Coronary artery (tissue), 2 donors: ENCODE results near the gene SNX9.

Experiments
- DNase-seq: peaks from one replicate; pipeline ENCODE4 v3.0.0-alpha.2; 2017; ENCODE audit warnings: low spot score
- H3K27ac ChIP-seq, 2 donors: fragments of 200-600 bp; sonication (generic); one replicate each; pipeline ENCODE4 v1.5.1; 2016 to 2019
- H3K4me3 ChIP-seq: fragments of 200-600 bp; sonication (generic); 2 replicates; pipeline ENCODE4 v1.5.1; 2016; ENCODE audit warnings: mild to moderate bottlenecking, moderate library complexity
- CTCF ChIP-seq: fragments of 200-600 bp; sonication (generic); IDR thresholded peaks from one replicate; pipeline ENCODE4 v1.5.1; 2019; ENCODE audit warnings: antibody characterized with exemption

Gene SNX9

DNA sequence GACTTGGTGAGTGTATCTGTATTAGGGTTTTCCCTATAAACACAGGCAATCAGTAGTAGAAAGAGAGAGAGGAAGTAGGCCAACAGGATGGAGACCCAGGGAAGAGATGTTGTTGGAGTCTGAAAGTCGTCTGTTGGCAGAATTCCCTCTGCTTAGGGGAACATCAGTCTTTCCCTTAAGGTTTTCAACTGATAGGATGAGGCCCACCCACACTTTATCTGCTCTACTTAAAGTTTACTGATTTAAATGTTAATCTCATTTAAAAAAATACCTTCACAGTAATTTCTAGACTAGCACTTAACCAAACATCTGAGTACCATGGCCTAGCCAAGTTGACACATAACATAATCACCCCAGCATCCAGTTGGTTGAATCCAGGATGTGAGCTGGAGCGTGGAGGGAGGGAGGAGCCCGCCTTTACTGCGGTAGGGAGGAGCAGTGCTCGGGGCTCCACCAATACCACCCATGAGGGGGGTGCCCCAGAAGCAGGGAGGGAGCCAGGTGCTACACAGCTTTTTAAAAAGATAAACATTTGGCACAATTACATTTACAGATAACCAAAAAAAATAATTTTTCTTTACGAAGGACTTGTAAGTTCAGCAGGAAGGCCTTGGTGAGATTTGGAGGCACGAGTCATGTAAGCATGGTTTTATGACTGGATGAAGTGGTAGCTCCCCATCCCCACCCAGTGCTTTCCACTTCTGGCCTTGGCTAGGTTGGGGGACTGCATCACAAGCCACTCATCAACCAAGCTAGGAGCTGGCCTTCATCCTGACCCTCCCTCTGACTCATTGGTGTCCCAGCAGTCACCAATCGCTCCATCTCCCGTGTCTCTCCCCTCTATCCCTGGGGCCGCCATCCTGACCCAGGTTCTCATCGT, 18.4 kb upstream of the SNX9 start:
- no peak overlapping the region for H3K4me3 ChIP-seq
- no peak overlapping the region for H3K27ac ChIP-seq
- no peak for TF ChIP-seq CTCF
- no peak for DNase-seq

DNA sequence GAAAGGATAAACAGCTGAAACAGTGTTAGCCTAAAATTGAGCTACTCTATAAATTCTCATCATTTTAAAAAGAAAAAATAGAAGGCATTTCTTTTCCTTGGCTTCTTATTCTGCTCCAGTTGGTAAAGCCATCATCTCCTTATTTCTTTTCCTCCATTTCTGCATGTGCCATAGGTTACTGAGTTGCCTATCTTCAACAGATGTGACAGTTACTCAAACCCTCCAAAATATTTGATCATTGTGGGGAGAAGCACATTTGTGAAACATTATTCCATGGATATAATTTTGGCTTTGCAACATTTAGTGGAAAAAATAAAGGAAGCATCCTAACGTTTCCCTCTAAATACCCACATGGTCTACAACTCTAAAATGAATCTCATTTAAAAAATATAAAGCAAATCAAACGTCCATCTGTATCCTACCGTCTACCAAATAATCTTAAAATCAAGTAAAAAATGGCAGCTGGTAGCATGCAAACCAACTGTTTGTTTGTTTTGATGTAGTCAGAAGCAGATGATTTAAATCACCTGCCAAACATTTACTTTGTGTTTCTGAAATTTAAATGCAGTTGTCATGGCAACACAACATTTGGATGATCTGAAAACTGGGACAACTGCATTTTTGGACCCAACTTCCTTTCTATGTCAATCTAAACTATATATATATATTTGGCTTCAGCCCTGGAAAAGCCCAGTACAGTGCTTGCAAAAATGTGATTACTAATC, 16.8 kb upstream of the SNX9 start:
- no peak overlapping the region for H3K27ac ChIP-seq
- no peak overlapping the region for H3K4me3 ChIP-seq
- DNase-seq = no peak
- no peak for TF ChIP-seq CTCF

- no peak overlapping the region for H3K27ac ChIP-seq
- H3K4me3 ChIP-seq = no peak overlapping the region
- DNase-seq = no peak
- no peak for TF ChIP-seq CTCF
These were observed 16.2 kb upstream of the SNX9 start for GRCh38 chr6:157806856-157807215.

DNA sequence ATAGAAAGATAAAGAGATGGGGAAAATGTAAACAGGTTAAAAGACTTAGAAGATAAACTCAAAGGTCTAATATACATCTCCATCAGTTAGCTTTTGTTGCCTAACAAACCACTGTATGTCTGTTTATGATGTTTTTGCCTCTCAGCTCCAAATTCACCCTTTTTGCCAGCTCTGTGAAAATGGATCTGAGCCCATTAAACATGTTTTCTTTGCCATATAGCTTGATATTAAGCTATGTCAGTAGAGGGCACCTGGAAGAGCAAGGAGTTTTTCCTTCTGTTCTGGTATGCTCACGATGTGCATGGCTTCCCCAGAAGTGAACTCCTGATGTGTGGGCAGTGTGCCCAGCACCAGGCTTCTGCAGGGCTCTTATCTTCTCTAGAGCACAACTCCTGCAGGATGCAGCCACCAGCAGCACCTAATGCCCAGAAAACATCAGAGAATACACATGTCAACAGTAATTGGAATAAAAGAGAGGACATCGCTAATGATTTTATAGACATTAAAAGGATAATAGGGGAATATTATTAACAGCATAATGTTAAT, 14.6 kb upstream of the SNX9 start:
- no peak for TF ChIP-seq CTCF
- H3K4me3 ChIP-seq = no peak overlapping the region
- no peak for DNase-seq
- no peak overlapping the region for H3K27ac ChIP-seq

DNA sequence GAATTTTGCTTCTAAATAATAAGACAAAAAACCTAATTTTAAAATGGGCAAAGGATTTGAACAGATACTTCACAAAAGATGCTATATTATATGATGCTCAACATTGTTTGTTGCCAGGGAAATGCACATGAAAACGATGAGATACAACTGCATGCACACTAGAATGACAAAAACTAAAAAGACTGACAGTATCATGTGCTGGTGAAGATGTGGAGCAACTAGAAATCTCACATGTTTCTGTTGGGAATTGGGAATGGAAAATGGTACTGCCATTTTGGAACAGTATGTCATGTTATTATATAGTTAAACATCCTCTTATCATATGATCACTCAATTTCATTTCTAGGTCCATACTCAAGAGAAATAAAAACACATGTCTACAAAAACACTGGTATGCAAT, 13.4 kb upstream of the SNX9 start:
- Histone ChIP-seq H3K27ac (no peak overlapping the region), H3K4me3 (no peak overlapping the region)
- no peak for DNase-seq
- no peak for TF ChIP-seq CTCF

DNA sequence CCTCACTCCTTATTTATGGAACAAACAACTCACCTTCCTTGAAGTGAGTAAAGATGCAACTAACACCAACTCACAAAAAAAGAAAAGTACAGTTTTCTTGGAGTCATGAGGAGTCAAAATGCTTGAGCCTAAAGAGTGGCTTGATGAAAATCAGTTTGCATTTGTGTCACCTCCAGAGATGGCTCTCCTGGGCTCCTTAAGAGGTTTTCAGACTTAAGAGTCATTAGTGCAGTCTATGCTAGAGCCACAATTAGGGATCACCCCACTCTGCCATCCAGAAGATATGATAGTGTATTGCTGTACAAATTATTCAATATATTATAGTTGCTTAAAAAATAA, 11.9 kb upstream of the SNX9 start:
- H3K27ac ChIP-seq = no peak overlapping the region
- TF ChIP-seq CTCF = no peak
- no peak overlapping the region for H3K4me3 ChIP-seq
- DNase-seq = no peak
